ENCODE measurements around the gene VWF. TPM values are rescaled to one million over a fixed set of nuclear protein-coding genes. Genes with fewer than 3 reads are reported as not detected.
A peak's percentile ranks its signal among the peaks of the same experiment; 100 is the strongest.

Gene VWF
- total and polyA plus RNA-seq, 2 experiments from 2014 or later: 0.42 to 0.56 TPM

GRCh38 chr12:6078398-6079096 is 45.9 kb downstream of the VWF start:
- Histone ChIP-seq H3K27ac (ENCODE audit: low read depth) (no peak overlapping the region), H2AFZ (no peak overlapping the region), H3K79me2 (replicated peaks; ENCODE audit: insufficient read depth) (no peaks in the 10 kb centered on the region), H3K27me3 (ENCODE audit: insufficient read depth) (no peaks in the 10 kb centered on the region), H3K36me3 (ENCODE audit: insufficient read depth) (no peaks in the 10 kb centered on the region), H3K4me2 (no peak overlapping the region), H3K4me3 (no peak overlapping the region), H3K9me2 (ENCODE audit: insufficient read depth) (no peaks in the 10 kb centered on the region), H3F3A (replicated peaks; ENCODE audit: low read depth) (no peaks in the 10 kb centered on the region), H3K4me1 (ENCODE audit: insufficient read depth) (peaks cover 5% of the 10 kb centered on the region), H4K20me1 (replicated peaks; ENCODE audit: insufficient read depth) (no peaks in the 10 kb centered on the region)
- no peaks in the 10 kb centered on the region for H3K9me3 Mint-ChIP-seq
- DNase-seq (ENCODE audit: low spot score) (no peak), ATAC-seq (peak; percentile 25; the same call in 2 of the 3 replicates)
- peaks cover 1% of the 10 kb centered on the region for H3K27me3 Mint-ChIP-seq (ENCODE audit: insufficient read depth, low read depth, poor library complexity)
- TF ChIP-seq EZH2 (IDR thresholded peaks at IDR 0.05; ENCODE audit: low read depth, unreplicated experiment) (no peak), REST (IDR thresholded peaks at IDR 0.05; ENCODE audit: unreplicated experiment) (no peak), ZNF331 (CRISPR knock-in tag; IDR thresholded peaks at IDR 0.05; ENCODE audit: low read depth) (no peak), CREB1 (CRISPR knock-in tag; IDR thresholded peaks at IDR 0.05; ENCODE audit: low read depth) (no peak), ZNF462 (CRISPR knock-in tag; IDR thresholded peaks at IDR 0.05) (no peak), ZNF114 (CRISPR knock-in tag; IDR thresholded peaks at IDR 0.05) (no peak), NANOG (IDR thresholded peaks at IDR 0.05; ENCODE audit: borderline replicate concordance) (no peak), ETS1 (IDR thresholded peaks at IDR 0.05) (no peak), CTCF (conservative IDR thresholded peaks at IDR 0.05; ENCODE audit: low read depth in 2 of 2) (no peak), JUNB (IDR thresholded peaks at IDR 0.05; ENCODE audit: unreplicated experiment) (no peak), POLR2AphosphoS5 (IDR thresholded peaks at IDR 0.05; ENCODE audit: low read depth) (no peak), EZH2phosphoT487 (IDR thresholded peaks at IDR 0.05; ENCODE audit: unreplicated experiment) (no peak), STAT1 (IDR thresholded peaks at IDR 0.05; ENCODE audit: unreplicated experiment) (no peak)
- H3K36me3 Mint-ChIP-seq (ENCODE audit: low read depth): no peaks in the 10 kb centered on the region; the same call in 2 of the 3 replicates
- H3K27ac Mint-ChIP-seq: no peak overlapping the region
- peaks cover 11% of the 10 kb centered on the region for H3K4me1 Mint-ChIP-seq
- no peak overlapping the region for H3K4me3 Mint-ChIP-seq
